Adipose tissue (tissue), 3 donors: ENCODE results near the gene ALKBH5. TPM values are rescaled to one million over a fixed set of nuclear protein-coding genes. Genes with fewer than 3 reads are reported as not detected.

Source experiments
- H3K27ac ChIP-seq: one replicate; pipeline ENCODE4 v1.5.1; 2013; ENCODE audit warnings: low read depth, low read length
- WGBS, 3 donors: extraction: QIAGEN DNeasy Blood & Tissue Kit; methylation state at CpG; one replicate each; pipeline ENCODE4 v1.1.7; 2013; 5-methylcytosine and 5-hydroxymethylcytosine counted together
- polyA plus RNA-seq, 3 donors: library from polyadenylated mRNA; stranded (reverse); fragments of 200-250 nt; gene quantifications; one replicate each; pipeline ENCODE4 v1.2.3, GENCODE V29; 2013
- donor health status: healthy with polysubstance abuse.
- donor health status: Bipolar disorder and iron deficiency.
- donor health status: healthy.

Gene ALKBH5
- polyA plus RNA-seq, 3 donors: 21.3 to 50.7 (median 24.4) TPM

GRCh38 chr17:18230288-18231141 lies 46.9 kb downstream of the ALKBH5 start:
- 83 to 87% (median 85%) methylated on average over 14 of the region's 14 CpGs for WGBS, 3 donors
- no peak overlapping the region for H3K27ac ChIP-seq

GRCh38 chr17:18231164-18231563 lies 47.5 kb downstream of the ALKBH5 start:
- 69 to 74% (median 74%) methylated on average over 9 of the region's 9 CpGs for WGBS, 3 donors
- H3K27ac ChIP-seq: no peak overlapping the region

GRCh38 chr17:18233803-18234518 lies 50.3 kb downstream of the ALKBH5 start:
- WGBS, 3 donors: 89 to 96% (median 94%) methylated on average over 22 of the region's 22 CpGs

DNA sequence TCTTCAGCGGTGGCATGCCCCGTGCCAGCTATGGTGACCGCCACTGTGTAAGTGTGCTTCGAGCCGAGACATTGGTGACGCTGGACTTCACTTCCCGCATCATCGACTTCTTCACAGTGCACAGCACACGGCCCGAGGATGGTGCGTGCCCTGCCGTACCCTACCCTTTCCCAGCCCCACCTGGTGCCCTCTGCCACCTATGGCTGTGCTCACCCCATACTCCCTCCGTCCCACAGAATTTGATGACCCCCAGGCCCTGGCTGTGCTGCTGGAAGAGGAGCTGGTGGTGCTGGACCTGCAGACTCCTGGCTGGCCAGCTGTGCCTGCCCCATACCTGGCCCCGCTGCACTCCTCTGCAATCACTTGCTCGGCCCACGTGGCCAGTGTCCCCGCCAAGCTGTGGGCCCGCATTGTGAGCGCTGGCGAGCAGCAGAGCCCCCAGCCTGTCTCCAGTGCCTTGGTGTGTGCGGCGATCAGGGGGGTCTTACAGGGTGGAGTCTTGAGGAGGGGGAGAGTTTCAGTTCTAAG lies 51.3 kb downstream of the ALKBH5 start:
- H3K27ac ChIP-seq: no peak overlapping the region
- WGBS, 3 donors: 96 to 98% (median 97%) methylated on average over 22 of the region's 22 CpGs

More at GRCh38 chr17:18233803-18234518, 50.3 kb downstream of the ALKBH5 start:
- H3K27ac ChIP-seq: no peak overlapping the region

- H3K27ac ChIP-seq: no peak overlapping the region
- WGBS, 3 donors: 72 to 83% (median 77%) methylated on average over 14 of the region's 14 CpGs
Measured at GRCh38 chr17:18235743-18236256, 52.2 kb downstream of the ALKBH5 start.

DNA sequence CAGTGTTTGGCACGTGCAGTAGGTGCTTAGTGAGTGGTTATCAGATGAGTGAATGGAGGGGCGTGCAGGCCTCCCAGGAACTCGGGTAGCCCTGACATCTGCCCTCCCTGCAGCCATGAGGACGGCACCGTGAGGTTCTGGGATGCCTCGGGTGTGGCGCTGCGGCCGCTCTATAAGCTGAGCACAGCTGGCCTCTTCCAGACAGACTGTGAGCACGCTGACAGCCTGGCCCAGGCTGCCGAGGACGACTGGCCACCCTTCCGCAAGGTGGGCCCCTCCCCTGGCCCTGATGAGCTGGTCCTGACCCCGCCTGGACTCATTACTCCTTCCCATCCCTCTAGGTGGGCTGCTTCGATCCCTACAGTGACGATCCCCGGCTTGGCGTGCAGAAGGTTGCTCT lies 52.9 kb downstream of the ALKBH5 start:
- WGBS, 3 donors: 92 to 93% (median 92%) methylated on average over 18 of the region's 18 CpGs
- H3K27ac ChIP-seq: no peak overlapping the region

GRCh38 chr17:18237461-18237860 lies 53.8 kb downstream of the ALKBH5 start:
- WGBS, 3 donors: 89 to 92% (median 92%) methylated on average over 20 of the region's 20 CpGs
- no peak overlapping the region for H3K27ac ChIP-seq

GRCh38 chr17:18238299-18238698 lies 54.7 kb downstream of the ALKBH5 start:
- WGBS, 3 donors: 91 to 93% (median 92%) methylated on average over 18 of the region's 18 CpGs
- no peak overlapping the region for H3K27ac ChIP-seq

- H3K27ac ChIP-seq: no peak overlapping the region
- WGBS, 3 donors: 92 to 95% (median 92%) methylated on average over 14 to 19 of the region's 19 CpGs
Measured at GRCh38 chr17:18240449-18240848, 56.8 kb downstream of the ALKBH5 start.

GRCh38 chr17:18241229-18241871 lies 57.7 kb downstream of the ALKBH5 start:
- no peak overlapping the region for H3K27ac ChIP-seq
- WGBS, 3 donors: 84 to 93% (median 87%) methylated on average over 28 of the region's 28 CpGs

DNA sequence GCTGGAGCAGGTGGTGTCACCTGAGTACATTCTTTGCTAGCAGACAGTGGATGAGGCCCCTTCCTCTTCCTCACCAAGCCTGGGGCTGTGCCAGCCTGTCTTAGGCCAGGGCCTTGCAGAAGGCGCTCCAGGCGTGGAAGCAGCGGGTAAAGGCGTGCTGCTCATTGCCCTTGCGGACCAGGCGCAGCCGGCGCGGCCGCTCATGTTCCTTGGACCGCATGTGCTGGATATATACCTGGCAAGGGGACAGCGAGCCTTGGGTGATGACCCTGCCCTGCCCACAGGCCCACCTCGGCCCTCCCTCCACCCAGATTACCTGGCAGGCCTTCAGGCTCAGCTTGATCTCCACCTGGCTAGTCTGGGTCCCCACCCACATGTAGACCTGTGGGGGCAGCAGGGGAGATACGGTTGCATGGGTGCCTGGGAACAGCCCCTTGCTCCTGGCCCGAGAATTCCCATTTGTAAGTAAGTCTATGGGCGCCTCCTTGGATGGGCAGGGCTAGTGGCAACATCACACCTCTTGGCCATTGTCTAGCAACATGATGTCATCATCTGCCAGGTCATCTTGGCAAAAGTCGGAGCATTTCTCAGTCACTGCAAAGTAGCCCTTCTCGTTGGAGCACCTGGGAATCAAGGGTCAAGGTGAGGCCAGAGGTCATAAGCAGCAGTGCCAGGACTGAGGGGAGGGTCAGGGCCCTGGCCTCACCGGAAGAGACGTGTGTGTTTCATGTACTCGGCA lies 61.6 kb downstream of the ALKBH5 start:
- H3K27ac ChIP-seq: no peak overlapping the region
- 91 to 92% (median 92%) methylated on average over 21 of the region's 21 CpGs for WGBS, 3 donors

DNA sequence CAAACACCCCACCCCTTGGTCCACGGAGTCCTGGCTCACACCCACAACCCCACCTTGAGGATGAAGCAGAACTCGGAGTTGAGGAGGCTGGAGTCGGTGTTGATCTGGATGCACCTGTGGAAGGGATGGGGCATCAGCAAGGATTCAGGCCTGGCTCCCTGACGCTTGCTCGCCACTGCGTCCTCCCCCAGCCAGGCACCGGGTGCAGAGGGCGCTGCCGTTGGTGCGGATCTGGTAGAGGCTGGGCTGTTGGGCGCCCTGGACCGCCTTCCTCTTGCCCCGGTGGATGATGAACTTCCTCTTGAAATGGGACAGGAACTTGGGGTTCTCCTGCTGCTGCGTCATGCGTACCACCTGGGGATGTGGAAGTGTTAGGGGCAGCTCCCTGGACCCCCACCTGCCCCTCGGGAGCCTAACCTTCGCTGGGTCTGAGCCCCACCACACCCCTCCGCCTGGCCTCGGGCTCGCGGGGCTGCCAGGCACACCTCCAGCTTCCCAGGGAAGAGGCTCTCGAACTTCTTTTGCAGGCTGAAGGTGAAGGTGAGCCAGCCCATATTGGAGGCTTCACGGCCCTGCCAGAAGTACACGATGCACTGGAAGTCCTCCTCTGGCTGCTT lies 62.6 kb downstream of the ALKBH5 start:
- no peak overlapping the region for H3K27ac ChIP-seq

DNA sequence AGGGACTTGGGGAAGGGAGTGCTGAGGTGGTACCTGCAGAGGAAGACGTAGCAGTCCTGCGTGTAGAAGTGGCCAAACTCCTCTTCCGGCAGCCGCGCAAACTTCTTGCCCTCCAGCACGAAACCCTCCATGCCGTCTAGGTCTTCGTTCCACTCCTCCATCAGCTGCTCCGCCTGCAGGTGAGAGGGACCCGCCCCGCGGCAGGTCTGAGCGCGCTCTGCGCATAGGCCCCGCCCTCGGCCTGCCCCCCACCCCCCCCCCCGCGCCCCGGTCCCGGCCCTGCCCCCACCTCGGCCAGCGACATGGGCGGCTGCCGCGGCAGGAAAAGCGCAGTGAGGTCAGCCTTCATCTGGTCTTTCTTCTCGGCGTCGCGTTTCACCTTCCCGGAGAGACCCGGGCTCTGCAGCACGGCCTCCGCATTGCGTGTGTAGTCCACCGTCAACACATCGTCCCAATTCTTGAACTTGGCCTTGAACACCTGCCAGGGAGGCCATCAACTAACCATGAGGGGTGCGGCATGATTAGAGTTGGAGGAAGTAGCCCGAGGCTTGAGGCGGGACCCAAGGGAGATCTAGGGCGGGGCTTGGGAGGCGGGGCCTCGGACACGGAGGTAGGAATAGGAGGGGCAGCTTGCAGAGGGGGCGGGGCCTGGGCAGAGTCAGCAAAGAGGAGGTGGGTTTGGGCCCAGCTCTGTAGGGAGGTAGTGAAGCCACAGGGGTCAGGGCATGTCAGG lies 63.4 kb downstream of the ALKBH5 start:
- H3K27ac ChIP-seq: no peak overlapping the region

More for the DNA sequence above, 62.6 kb downstream of the ALKBH5 start:
- WGBS, 3 donors: 86 to 93% (median 87%) methylated on average over 22 to 24 of the region's 24 CpGs

DNA sequence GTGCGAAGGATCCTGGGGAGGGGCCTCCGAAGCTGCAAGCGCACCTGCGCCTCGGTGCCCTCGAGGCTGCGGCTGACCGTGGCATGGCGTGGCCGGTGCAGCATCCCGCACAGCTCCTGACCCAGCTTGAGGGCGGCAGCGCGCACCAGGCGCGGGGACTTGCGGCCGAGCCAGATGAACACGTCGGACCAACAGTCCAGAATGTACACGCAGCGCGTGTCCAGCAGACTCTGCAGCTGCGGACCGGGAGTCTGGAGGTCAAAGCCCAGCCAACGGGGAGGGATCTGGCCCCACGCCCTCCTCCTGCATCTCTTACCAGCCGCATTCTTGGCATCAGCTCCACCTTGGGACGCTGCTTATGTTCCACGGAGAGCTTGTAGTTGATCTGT lies 64.0 kb downstream of the ALKBH5 start:
- no peak overlapping the region for H3K27ac ChIP-seq
- 65 to 83% (median 75%) methylated on average over 30 of the region's 30 CpGs for WGBS, 3 donors

More for the DNA sequence above, 63.4 kb downstream of the ALKBH5 start:
- WGBS, 3 donors: 44 to 52% (median 48%) methylated on average over 42 to 46 of the region's 46 CpGs

DNA sequence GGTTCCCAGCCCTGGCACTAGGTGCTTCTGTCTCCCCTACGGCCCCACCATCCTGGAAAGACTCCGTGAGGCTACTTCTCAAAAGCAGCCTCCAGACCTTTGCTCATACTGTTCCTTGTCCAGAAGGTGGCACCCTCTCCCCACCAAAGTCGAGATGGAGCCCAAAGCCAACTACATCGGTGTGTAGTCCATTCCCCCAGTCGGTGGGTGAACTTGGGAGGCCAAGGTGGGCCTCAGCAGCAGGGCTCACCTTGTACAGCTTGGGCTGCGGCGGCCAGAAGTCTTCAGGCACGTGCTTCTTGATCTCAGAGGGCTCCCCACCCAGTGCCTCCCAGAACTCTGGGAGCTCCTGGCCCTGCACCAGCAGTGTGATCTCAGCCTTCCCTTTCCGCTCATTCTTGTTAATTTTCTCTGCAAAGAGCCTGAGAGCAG lies 64.7 kb downstream of the ALKBH5 start:
- no peak overlapping the region for H3K27ac ChIP-seq
- 20 to 28% (median 22%) methylated on average over 9 of the region's 9 CpGs for WGBS, 3 donors

GRCh38 chr17:18248811-18249210 lies 65.2 kb downstream of the ALKBH5 start:
- no peak overlapping the region for H3K27ac ChIP-seq
- 80 to 83% (median 80%) methylated on average over 7 of the region's 7 CpGs for WGBS, 3 donors

GRCh38 chr17:18250259-18250658 lies 66.6 kb downstream of the ALKBH5 start:
- WGBS, 3 donors: 60 to 92% (median 85%) methylated on average over 9 of the region's 9 CpGs
- H3K27ac ChIP-seq: no peak overlapping the region
